Ecto neural progenitor cell (in vitro differentiated cells): ENCODE results near the gene FMN2.
"Not testable (repeated sequence)": the region's sequence is repeated elsewhere in the genome, so short reads cannot be mapped to it uniquely, and the experiment has no call there.

Experiments used
- DNase-seq: peaks from one replicate; pipeline ENCODE4 v3.0.0-alpha.2; 2018; ENCODE audit warnings: low spot score

Gene FMN2

GRCh38 chr1:240362826-240363225 is 271.1 kb downstream of the FMN2 start:
- no peak for DNase-seq

GRCh38 chr1:240363315-240363714 is 271.6 kb downstream of the FMN2 start:
- no peak for DNase-seq

- DNase-seq = no peak
These were observed 272.2 kb downstream of the FMN2 start for GRCh38 chr1:240363914-240364313.

- no peak for DNase-seq
These were observed 275.0 kb downstream of the FMN2 start for GRCh38 chr1:240366636-240367035.

- no peak for DNase-seq
These were observed 293.9 kb downstream of the FMN2 start for GRCh38 chr1:240385551-240385950.

- no peak for DNase-seq
These were observed 294.6 kb downstream of the FMN2 start for GRCh38 chr1:240385985-240386978.

GRCh38 chr1:240387051-240387450 is 295.4 kb downstream of the FMN2 start:
- DNase-seq = no peak

GRCh38 chr1:240391660-240392260 is 300.1 kb downstream of the FMN2 start:
- DNase-seq = no peak

- DNase-seq = no peak
These were observed 302.7 kb downstream of the FMN2 start for GRCh38 chr1:240394353-240394752.

- no peak for DNase-seq
These were observed 303.7 kb downstream of the FMN2 start for GRCh38 chr1:240395336-240395735.

GRCh38 chr1:240399381-240399780 is 307.7 kb downstream of the FMN2 start:
- DNase-seq = no peak

GRCh38 chr1:240401731-240402130 is 310.0 kb downstream of the FMN2 start:
- DNase-seq = no peak

GRCh38 chr1:240402326-240402725 is 310.6 kb downstream of the FMN2 start:
- no peak for DNase-seq

- DNase-seq = no peak
These were observed 312.6 kb downstream of the FMN2 start for GRCh38 chr1:240404286-240404685.

GRCh38 chr1:240405751-240406150 is 314.1 kb downstream of the FMN2 start:
- no peak for DNase-seq

GRCh38 chr1:240407407-240407806 is 315.7 kb downstream of the FMN2 start:
- no peak for DNase-seq

- DNase-seq = no peak
These were observed 317.9 kb downstream of the FMN2 start for GRCh38 chr1:240409615-240410014.

- no peak for DNase-seq
These were observed 322.0 kb downstream of the FMN2 start for GRCh38 chr1:240413732-240414131.

- DNase-seq = no peak
These were observed 322.6 kb downstream of the FMN2 start for GRCh38 chr1:240414237-240414636.

- not testable (repeated sequence) for DNase-seq
These were observed 323.3 kb downstream of the FMN2 start for GRCh38 chr1:240415011-240415410.

GRCh38 chr1:240415532-240415931 is 323.8 kb downstream of the FMN2 start:
- DNase-seq = no peak

- no peak for DNase-seq
These were observed 325.6 kb downstream of the FMN2 start for GRCh38 chr1:240417317-240417716.

- no peak for DNase-seq
These were observed 329.1 kb downstream of the FMN2 start for GRCh38 chr1:240420766-240421165.
